GM19324 (cell line): ENCODE measurements around the gene SNX24.

ENCODE experiments used
- ATAC-seq: cut with Tn5 transposase; IDR thresholded peaks from one replicate; pipeline ENCODE4 v1.9.1; 2021; ENCODE audit warnings: mild to moderate bottlenecking, moderate library complexity; ENCODE audit not compliant: unreplicated experiment, low FRiP score

The SNX24 gene

DNA sequence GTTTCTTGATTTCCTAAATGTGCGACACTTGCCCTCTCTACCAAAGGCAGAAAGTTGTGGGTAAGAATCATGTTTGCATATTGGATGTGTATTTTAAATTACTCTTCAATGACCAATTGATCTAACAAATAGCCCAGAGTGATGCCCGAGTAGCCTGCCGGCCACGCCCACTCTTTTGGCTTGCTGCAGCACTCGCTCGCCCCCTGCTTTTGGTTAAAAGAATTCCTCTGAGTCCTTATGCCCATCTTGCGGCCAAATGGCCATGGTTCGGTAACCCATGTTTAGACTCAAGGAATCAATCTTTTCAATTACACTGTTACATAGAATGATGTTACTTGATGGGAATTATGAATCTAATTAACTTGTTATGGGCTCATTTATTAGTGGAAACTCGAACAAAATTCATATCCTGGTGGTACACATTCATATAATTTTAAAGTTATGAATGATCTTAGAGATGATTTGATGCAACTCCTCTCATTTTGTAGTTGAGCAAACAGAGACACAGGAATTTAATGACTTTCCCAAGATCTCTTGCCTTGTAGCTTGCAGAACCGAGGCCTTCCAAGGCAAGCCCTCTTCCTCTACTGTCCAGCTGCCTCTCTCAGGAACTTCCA, 154.6 kb downstream of the SNX24 start:
- peak; percentile 87 for ATAC-seq

DNA sequence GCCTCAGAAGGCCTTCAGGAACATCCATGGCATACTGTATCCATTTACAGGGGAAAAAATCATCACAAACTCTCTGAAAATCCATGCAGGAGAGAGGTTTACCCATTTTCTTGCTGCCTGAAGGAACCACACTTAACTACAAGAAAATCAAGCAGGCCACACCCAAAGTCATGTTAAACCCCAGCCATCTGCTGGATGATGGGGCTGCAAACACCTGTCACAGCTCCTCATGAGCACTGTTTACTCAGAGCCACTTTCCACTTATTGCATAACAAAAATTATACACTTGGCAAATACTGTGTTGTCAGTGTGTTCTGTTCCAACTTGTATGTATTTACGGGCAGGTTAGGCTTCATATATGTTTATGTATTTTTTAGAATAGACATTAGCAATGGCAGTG, 155.3 kb downstream of the SNX24 start:
- ATAC-seq, result no peak

DNA sequence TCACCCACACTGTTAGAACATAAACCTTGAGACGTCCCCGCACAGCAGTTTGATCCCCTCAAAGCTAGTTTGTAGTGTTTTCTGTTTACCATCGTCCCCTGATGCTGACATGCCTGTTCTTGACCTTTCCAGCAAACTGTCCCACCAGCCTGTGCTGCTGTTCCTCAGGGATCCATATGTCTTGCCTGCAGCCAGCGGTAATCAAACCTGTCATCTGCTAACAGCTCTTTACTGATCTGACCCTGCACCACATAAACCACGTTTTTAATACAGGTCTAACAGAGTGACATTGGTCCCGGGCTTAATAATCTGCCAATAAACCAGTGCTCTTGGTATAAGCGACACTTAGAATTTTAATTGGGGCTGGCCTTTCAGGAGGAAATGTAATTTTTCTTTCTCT, 156.4 kb downstream of the SNX24 start:
- ATAC-seq, result no peak

DNA sequence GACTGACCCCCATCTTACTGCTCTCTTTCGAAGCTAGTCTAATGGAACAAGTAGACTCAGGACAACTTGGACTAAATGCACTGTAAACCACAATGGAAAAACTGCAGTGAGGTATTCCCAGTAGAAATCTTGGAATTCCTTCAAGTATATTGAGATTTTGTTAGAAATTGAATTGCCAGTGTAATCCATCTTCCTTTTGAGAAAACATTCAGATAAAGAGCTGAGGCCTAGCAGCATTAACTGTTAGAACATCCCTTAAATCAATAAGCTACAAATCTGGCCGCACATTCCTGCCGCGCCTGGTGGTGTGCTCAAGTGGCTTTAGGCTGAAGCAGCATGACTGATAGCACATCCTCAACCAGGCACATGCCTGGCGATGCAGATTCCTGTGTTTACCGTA, 161.8 kb downstream of the SNX24 start:
- ATAC-seq, result no peak

DNA sequence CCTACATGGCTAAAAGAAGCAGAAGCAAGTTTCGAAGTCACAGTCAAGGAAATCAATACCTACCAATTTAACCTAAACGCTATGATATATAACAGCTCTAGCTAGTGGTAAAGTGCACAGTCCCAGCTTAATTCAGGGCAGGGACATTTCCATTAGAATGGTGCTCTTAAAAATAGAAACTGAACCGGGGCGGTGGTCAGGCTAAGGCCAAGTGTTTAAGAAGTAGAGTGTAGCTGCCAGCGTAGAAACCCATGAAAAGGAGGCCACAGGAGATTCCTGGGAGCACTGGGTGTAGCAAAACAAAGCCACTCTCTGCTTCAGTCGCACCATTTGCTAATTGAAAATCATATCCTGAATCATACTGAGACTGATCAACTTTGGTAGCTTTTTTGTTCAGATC, 162.3 kb downstream of the SNX24 start:
- ATAC-seq, result no peak

DNA sequence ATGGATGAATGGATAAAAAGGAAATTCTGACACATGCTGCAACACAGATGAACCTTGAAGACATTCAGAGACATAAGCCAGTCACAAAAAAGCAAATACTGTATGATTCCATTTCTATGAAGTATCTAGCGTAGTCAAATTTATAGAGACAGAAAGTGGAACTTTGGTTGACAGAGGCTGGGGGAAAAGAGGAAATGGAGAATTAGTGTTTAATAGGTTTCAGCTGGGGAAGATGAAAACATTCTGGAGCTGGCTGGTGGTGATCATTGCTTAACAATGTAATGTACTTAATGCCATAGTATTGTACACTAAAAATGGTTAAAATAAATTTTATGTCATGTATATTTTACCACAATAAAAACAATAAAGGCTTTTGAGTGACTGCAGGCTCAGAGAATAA, 166.9 kb downstream of the SNX24 start:
- no peak for ATAC-seq

DNA sequence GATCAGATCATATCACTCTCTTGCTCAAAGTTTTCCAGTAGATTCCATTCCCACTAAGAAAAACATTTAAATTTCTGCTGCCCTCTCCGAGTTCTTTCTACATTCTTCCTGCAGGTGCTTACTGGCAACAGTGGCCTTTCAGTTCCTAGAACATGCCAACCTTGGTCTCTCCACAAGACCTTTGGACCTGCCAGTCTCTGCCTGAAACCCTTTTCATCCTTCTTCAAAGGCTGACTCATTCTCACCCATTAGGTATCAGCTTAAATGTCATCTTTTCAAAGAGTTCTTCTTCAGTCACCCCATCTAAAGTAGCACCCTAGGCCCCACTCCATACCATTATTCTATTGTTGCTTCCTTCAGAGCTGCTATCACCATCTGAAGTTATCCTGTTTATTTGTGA, 169.3 kb downstream of the SNX24 start:
- ATAC-seq, result no peak

DNA sequence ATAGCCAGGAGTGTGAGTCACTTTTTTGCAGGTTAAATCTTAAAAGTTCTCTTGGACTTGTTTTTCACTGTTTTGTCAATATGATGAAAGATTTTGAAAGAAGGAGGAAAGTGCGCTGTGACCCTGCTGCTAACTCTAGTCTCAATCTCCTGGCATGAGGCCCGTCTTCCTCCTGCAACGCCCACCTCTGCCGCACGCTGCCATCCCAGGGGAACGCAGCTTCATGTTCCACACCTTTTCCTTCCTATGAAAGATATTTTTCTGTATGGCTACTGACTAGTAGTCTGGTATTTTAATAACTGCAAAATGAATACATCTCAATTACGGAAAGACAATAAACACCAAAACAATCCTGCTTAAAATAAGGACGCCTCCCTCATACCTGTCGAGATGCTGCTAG, 182.8 kb downstream of the SNX24 start:
- no peak for ATAC-seq

DNA sequence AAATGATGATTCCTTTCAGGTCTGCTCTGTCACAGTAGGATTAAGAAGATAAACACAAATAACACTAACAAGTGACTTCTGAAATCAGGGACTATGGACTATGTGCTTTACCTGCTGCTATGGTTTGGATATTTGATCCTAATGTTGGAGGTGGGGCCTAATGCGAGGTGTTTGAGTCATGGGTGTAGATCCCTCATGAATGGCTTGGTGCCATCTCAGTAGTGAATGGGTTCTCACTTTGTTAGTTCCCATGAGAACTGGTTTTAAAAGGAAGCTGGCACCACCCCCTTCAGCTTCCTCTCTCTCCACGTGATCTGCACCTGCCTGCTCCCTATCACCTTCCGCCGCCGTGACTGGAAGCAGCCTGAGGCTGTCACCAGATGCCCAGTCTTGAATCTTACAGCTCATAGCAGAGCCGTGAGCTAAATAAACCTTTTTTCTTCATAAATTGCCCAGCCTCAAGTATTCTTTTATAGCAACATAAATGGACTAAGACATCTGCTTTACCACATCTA, 187.8 kb downstream of the SNX24 start:
- no peak for ATAC-seq

DNA sequence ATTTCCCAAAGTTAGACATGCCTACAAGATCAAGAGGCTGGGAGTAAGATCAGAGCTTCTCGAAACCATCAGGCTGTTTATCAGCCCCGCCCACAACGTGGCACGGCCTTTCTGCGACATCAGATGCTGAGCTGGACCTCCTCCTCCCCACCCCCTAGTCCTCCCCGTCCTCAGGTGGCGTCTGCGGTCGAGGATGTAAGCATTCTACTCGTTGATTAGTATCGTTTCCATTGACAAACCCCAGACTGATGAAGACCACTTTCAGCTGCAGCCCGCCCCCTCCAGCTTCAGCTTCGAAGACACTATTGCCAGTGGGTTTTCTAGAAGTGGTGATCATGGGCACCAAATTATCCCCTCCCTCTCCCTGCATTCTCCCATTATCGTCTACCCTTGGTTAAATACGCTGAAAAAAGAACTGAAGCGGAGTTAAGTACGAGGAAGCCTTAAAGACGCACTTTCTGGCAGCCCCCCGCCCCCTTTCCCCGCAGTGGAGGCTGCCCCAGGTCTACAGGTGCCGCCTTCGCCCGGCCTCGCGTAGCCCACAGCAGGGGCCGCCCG, 190.0 kb downstream of the SNX24 start:
- ATAC-seq, result peak; percentile 33

DNA sequence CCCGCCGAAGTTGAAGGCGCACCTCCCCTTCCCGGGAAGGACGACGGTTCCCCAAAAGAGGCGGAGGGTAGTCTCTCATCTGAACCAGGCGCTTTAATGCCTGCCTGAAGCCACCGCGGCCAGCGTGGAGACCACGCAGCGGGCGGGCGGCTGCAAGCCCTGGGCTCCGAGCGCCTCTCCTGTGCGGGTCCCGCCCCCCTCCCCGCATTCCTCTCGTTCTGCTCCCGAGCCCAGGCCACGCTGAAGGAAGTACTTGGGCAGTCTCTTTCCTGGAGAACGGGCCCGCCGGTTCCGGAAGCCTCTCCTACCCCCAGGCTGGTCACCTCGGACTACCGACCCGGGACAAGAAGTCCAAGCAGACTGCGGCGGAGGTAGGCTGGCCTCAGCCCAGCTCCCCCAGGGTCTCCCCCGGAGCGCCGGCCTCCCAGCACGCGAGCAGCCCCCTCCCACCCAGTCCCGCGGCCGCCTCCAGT, 190.5 kb downstream of the SNX24 start:
- peak; percentile 10 for ATAC-seq

DNA sequence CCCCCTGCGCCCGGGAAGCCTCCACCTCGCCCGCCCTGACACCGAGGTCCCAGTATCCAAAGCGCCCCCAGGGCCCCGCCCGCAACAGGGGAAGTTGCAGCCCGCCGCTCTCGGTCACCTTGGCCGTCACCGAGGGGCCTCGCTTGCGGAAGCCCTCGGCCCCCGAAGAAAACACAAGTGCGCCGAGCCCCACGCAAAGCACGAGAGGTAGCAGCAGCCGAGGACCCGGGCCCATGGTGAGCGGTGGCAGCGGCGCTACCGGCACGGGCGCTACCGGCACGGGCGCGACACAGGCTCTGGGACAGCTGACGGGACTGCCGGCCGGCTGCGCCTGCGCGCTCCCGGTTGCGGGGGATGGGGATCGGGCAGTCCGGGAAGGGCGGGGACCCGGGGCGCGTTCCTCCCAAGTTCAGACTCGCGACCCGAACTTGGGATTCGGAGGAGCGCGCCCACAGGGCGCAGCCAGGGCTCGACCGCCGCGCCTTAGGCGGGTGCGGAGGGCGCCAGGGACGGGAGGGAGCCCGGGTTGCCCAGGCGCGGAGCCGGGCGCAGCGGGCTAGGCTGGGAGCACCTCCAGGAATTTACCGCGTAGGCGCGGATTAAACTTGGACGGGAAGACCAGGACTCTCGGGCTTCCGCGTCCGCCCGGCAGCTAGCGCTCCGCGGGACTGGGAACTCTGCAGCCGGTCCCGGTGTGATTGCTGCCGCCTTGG, 191.1 kb downstream of the SNX24 start, which contains the start of gene PPIC:
PPIC (minus strand) TSS at position 335 of the 713 bp plus-strand sequence; CDS start at position 235, 100 bp downstream.
- peak; percentile 60 for ATAC-seq

DNA sequence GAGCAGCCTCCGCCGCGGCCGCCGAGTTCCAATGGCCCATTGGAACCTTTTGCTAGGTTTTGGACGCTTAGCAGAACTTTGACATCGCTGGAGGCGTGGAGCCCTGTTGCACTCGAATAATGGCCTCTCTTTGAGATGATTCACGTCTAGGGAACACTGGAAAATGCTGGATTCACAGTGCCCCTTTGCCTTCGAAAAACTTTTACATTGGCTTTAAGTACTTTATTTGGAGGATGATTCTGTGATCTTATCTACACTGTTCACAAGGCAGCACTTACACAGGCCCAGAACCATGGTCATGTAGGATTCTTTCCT, 191.6 kb downstream of the SNX24 start:
- no peak for ATAC-seq

DNA sequence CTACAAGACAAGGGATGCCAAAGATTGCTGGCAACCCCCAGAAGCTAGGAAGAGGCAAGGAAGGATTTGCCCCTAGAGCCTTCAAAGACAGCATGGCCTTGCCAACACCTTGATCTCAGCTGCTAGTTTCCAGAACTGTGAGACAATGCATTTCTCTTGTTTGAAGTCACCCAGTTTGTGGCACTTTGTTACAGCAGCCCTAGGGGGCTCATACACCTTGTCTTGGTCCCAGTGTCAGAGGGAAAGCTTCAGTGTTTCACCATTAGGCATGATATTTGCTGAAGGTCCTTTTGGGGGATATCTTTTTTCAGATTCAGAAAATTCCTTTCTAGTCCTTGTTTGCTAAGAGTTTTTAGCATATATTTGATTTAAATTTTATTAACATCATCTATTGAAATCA, 194.3 kb downstream of the SNX24 start:
- ATAC-seq, result no peak

DNA sequence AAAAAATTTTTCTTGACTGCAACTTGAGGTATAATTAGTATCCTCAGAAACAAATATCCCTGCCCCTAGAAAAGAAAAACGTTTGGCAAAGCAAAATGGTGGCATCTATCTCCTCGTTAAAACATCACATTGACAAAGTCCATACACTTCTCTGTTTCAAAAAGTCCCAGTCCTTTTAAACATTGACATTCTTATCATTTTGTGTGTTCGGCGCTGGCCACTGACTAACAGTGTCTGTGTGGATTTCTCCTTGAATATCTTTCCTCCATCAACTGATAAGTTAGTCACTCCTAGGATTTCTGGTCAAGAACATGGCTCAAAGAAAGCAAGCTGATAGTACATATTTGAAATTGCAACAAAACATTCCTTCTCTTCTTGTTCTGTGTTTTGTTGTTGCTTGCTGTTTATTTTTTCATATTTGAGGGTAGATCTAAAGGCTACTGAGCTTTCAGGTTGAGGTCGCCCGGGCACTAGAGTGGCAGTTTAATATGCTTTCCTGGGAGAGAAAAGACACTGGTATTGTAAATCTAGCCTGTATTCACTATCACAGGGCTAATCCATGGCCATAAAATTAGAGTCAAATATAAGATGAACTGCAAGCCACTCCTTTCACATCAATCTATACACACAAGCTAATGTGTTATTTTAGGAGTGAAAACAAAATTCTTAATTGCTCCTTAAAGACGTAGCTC, 199.7 kb downstream of the SNX24 start:
- no peak for ATAC-seq

DNA sequence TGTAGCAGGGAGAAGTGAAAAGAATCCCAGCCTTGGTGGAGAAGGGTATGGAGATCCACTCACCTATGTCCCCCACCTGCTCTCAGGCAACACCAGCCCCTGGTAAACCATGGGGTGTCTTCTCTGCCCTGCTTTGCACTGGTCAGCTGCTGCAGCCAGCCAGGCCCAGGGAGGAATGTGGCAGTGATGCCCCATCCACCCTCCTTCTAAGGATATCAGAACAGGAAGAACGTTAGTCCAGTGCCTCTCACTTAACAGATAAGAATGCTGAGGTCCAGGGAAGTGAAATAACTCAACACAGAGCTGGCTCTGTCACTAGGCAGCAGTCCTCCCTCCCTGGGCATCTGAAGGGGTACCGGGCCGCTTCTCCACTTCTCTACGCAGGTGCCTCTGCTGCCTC, 200.8 kb downstream of the SNX24 start:
- no peak for ATAC-seq

DNA sequence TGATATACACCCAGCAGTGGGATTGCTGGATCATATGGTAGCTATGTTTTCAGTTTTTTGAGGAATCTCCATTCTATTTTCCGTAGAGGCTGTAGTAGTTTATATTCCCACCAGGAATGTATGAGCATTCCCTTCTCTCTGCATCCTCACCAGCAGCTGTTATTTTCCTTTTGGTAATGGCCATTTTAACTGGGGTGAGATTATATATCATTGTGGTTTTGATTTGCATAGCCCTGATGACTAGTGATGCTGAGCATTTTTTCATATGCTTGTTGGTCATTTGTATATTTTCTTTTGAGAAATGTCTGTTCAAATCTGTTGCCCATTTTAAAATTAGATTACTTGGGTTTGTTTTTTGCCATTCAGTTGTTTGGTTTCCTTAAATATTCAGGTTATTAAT, 202.3 kb downstream of the SNX24 start:
- no peak for ATAC-seq

DNA sequence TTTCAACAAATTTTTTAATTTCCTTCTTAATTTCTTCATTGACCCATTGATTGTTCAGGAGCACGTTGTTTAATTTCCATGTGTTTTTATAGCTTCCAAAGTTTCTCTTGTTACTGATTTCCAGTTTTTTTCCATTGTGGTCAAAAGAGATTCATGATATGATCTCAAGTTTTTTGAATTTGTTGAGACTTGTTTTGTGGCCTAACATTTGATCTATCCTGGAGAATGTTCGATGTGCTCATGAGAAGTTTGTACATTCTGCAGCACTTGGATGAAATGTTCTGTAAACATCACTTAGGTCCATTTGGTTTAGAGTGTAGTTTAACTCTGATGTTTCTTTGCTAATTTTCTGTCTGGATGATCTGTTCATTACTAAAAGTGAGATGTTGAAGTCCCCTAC, 205.8 kb downstream of the SNX24 start:
- ATAC-seq, result no peak
